Subcutaneous abdominal adipose tissue (tissue), 5 donors: Measurements from ENCODE around the gene LRRC3.
"Not testable (repeated sequence)": the region's sequence is repeated elsewhere in the genome, so short reads cannot be mapped to it uniquely, and the experiment has no call there.

Experiments
- H3K27ac ChIP-seq: one replicate; pipeline ENCODE4 v1.7.0; 2013; ENCODE audit warnings: low read depth, mild to moderate bottlenecking, inconsistent platforms, low read length, moderate library complexity
- H3K27me3 ChIP-seq, 5 donors: one replicate each; pipeline ENCODE4 v1.7.0; 2013; ENCODE audit warnings: low read length in 5 of 5, inconsistent platforms in 1 of 5; ENCODE audit not compliant: control insufficient read depth in 5 of 5, insufficient read depth in 4 of 5
- H3K36me3 ChIP-seq, 5 donors: one replicate each; pipeline ENCODE4 v1.7.0; 2013; ENCODE audit warnings: low read length in 5 of 5; ENCODE audit not compliant: control insufficient read depth in 5 of 5, insufficient read depth in 5 of 5
- H3K4me1 ChIP-seq, 5 donors: one replicate each; pipeline ENCODE4 v1.7.0; 2013; ENCODE audit warnings: low read length in 5 of 5, mild to moderate bottlenecking in 3 of 5, moderate library complexity in 1 of 5; ENCODE audit not compliant: control insufficient read depth in 5 of 5, insufficient read depth in 5 of 5
- H3K4me3 ChIP-seq, 5 donors: one replicate each; pipeline ENCODE4 v1.7.0; 2013; ENCODE audit warnings: low read length in 5 of 5, low read depth in 1 of 5
- H3K9ac ChIP-seq, 5 donors: one replicate each; pipeline ENCODE4 v1.7.0; 2013; ENCODE audit warnings: low read length in 5 of 5, mild to moderate bottlenecking in 4 of 5, moderate library complexity in 3 of 5
- H3K9me3 ChIP-seq, 5 donors: one replicate each; pipeline ENCODE4 v1.7.0; 2013; ENCODE audit warnings: low read length in 5 of 5; ENCODE audit not compliant: control insufficient read depth in 5 of 5
- donor health status: healthy.
- donor health status: healthy.
- donor health status: healthy.
- donor health status: healthy.
- donor health status: healthy.

The LRRC3 gene

GRCh38 chr21:44499631-44500030 is 44.3 kb downstream of the LRRC3 start:
- Histone ChIP-seq H3K9me3 (no peaks in the 10 kb centered on the region), H3K36me3 (no peaks in the 10 kb centered on the region), H3K27ac (no peak overlapping the region), H3K4me3 (no peak overlapping the region), H3K9ac (no peak overlapping the region), H3K27me3 (peaks cover 0 to 5% (median 0%) of the 10 kb centered on the region in 5 donors), H3K4me1 (peaks cover 3 to 23% (median 17%) of the 10 kb centered on the region in 5 donors)

GRCh38 chr21:44500111-44500510 is 44.8 kb downstream of the LRRC3 start:
- H3K27me3 ChIP-seq, result peaks cover 0 to 5% (median 0%) of the 10 kb centered on the region in 5 donors
- H3K27ac ChIP-seq, result no peak overlapping the region
- H3K36me3 ChIP-seq, result no peaks in the 10 kb centered on the region
- H3K9me3 ChIP-seq, result no peaks in the 10 kb centered on the region
- no peak overlapping the region for H3K4me3 ChIP-seq
- no peak overlapping the region for H3K9ac ChIP-seq
- H3K4me1 ChIP-seq, result peaks cover 3 to 23% (median 17%) of the 10 kb centered on the region in 5 donors

GRCh38 chr21:44502171-44502958 is 47.1 kb downstream of the LRRC3 start:
- H3K4me1 ChIP-seq, result peaks cover under 1 to 8% (median 6%) of the 10 kb centered on the region in 5 donors
- no peaks in the 10 kb centered on the region for H3K9me3 ChIP-seq
- peaks cover 0 to 14% (median 0%) of the 10 kb centered on the region in 5 donors for H3K27me3 ChIP-seq
- no peaks in the 10 kb centered on the region for H3K36me3 ChIP-seq
- H3K4me3 ChIP-seq, result no peak overlapping the region
- no peak overlapping the region for H3K9ac ChIP-seq
- H3K27ac ChIP-seq, result no peak overlapping the region

GRCh38 chr21:44503006-44503889 is 47.9 kb downstream of the LRRC3 start:
- not testable (repeated sequence) for H3K9ac ChIP-seq, H3K27ac ChIP-seq, H3K36me3 ChIP-seq, H3K9me3 ChIP-seq, H3K4me1 ChIP-seq, H3K4me3 ChIP-seq
- H3K27me3 ChIP-seq, result peaks cover 0 to 17% (median 0%) of the 10 kb centered on the region in 5 donors

GRCh38 chr21:44503901-44504399 is 48.6 kb downstream of the LRRC3 start:
- H3K36me3 ChIP-seq, result no peaks in the 10 kb centered on the region
- peaks cover 0 to 23% (median 0%) of the 10 kb centered on the region in 5 donors for H3K27me3 ChIP-seq
- H3K4me3 ChIP-seq, result no peak overlapping the region
- no peak overlapping the region for H3K9ac ChIP-seq
- H3K27ac ChIP-seq, result no peak overlapping the region
- H3K4me1 ChIP-seq, result no peaks in the 10 kb centered on the region
- H3K9me3 ChIP-seq, result no peaks in the 10 kb centered on the region

- peaks cover 0 to 37% (median 12%) of the 10 kb centered on the region in 5 donors for H3K27me3 ChIP-seq
- H3K27ac ChIP-seq, result no peak overlapping the region
- no peaks in the 10 kb centered on the region for H3K36me3 ChIP-seq
- H3K4me3 ChIP-seq, result no peak overlapping the region
- no peak overlapping the region for H3K9ac ChIP-seq
- H3K4me1 ChIP-seq, result peaks cover 0 to 6% (median 6%) of the 10 kb centered on the region in 5 donors
- no peaks in the 10 kb centered on the region for H3K9me3 ChIP-seq
Measured at GRCh38 chr21:44505673-44506278, 50.5 kb downstream of the LRRC3 start.

GRCh38 chr21:44506279-44507255 is 51.3 kb downstream of the LRRC3 start:
- Histone ChIP-seq H3K4me1 (peaks cover 0 to 7% (median 6%) of the 10 kb centered on the region in 5 donors), H3K27me3 (peaks cover 0 to 42% (median 20%) of the 10 kb centered on the region in 5 donors), H3K9me3 (no peaks in the 10 kb centered on the region), H3K9ac (no peak overlapping the region), H3K27ac (no peak overlapping the region), H3K4me3 (no peak overlapping the region), H3K36me3 (peaks cover 0 to 6% (median 0%) of the 10 kb centered on the region in 5 donors)

- Histone ChIP-seq H3K4me1 (peaks cover 0 to 7% (median 6%) of the 10 kb centered on the region in 5 donors), H3K9ac (no peak overlapping the region), H3K4me3 (no peak overlapping the region), H3K36me3 (peaks cover 0 to 6% (median 0%) of the 10 kb centered on the region in 5 donors), H3K27ac (no peak overlapping the region), H3K27me3 (peaks cover 0 to 37% (median 27%) of the 10 kb centered on the region in 5 donors), H3K9me3 (no peaks in the 10 kb centered on the region)
Measured at GRCh38 chr21:44507673-44508425, 52.5 kb downstream of the LRRC3 start.
